HG03520 (cell line): ENCODE measurements around the gene ZGLP1.

Experiments
- ATAC-seq: cut with Tn5 transposase; IDR thresholded peaks from one replicate; pipeline ENCODE4 v1.9.1; 2021; ENCODE audit warnings: mild to moderate bottlenecking, moderate library complexity; ENCODE audit not compliant: unreplicated experiment

ZGLP1 gene

DNA sequence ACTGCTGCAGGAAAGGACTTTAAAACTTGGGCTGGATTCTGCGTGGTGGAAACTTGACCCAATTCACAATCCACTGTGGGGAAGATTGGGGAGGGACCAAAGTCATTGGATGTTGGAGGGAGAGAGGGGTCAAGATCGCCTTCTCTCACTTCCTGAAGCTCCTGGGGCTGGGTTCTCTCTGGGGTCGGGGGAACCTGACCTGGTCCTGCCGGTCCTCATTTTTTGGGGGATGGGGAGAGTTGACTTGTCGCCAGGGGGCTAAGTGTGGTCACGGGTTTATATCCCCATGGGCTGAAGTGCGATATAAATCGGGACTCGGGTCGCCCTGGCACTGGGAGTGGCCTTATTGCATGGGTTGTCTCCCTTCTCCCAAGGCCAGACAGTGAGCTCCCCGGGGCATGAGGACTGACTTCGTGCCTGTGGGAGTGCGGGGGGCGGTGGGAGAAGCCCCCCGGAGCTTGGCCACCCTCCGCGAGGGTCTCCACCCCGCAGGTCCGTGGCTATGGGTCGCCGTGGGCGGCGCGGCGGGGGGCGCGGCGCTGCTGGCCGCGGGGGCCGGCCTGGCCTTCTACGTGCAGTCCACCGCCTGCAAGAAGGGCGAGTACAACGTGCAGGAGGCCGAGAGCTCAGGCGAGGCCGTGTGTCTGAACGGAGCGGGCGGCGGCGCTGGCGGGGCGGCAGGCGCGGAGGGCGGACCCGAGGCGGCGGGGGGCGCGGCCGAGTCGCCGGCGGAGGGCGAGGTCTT lies 13.6 kb downstream of the ZGLP1 start:
- no peak for ATAC-seq

DNA sequence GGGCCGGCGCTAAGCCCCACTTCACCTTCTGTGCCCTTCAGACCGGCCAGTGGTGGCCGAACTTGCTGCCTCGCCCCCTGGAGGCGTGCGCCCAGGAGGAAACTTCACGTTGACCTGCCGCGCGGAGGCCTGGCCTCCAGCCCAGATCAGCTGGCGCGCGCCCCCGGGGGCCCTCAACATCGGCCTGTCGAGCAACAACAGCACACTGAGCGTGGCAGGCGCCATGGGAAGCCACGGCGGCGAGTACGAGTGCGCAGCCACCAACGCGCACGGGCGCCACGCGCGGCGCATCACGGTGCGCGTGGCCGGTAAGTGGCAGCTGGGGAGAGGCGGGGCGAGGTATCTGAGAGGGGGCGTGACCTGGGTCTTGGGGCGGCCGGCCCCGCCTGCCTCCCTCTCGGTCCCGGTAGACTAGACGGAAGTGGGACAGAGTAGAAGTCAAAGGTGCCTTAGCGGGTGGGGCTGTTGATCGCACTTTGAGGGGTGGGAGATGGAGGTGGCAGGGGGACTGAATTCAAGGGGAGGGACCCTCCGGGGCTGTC lies 14.2 kb downstream of the ZGLP1 start:
- ATAC-seq: no peak

DNA sequence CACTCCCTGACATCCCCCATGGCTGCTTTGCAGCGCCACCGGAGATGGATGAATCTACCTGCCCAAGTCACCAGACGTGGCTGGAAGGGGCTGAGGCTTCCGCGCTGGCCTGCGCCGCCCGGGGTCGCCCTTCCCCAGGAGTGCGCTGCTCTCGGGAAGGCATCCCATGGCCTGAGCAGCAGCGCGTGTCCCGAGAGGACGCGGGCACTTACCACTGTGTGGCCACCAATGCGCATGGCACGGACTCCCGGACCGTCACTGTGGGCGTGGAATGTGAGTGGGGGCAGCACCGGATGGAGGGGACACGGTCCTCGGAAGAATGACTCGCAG lies 15.3 kb downstream of the ZGLP1 start:
- no peak for ATAC-seq

DNA sequence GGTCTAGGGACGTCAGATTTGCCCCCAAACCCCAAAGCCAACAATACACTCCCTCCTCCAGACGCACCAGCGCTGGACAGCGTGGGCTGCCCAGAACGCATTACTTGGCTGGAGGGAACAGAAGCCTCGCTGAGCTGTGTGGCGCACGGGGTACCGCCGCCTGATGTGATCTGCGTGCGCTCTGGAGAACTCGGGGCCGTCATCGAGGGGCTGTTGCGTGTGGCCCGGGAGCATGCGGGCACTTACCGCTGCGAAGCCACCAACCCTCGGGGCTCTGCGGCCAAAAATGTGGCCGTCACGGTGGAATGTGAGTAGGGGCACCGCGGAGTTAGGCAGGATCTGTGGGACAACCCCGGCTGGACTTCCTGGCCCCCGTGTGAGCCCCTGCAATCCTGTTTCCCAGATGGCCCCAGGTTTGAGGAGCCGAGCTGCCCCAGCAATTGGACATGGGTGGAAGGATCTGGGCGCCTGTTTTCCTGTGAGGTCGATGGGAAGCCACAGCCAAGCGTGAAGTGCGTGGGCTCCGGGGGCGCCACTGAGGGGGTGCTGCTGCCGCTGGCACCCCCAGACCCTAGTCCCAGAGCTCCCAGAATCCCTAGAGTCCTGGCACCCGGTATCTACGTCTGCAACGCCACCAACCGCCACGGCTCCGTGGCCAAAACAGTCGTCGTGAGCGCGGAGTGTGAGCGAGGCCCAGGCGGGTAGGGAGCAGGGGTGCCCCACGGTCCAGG lies 15.8 kb downstream of the ZGLP1 start:
- no peak for ATAC-seq

DNA sequence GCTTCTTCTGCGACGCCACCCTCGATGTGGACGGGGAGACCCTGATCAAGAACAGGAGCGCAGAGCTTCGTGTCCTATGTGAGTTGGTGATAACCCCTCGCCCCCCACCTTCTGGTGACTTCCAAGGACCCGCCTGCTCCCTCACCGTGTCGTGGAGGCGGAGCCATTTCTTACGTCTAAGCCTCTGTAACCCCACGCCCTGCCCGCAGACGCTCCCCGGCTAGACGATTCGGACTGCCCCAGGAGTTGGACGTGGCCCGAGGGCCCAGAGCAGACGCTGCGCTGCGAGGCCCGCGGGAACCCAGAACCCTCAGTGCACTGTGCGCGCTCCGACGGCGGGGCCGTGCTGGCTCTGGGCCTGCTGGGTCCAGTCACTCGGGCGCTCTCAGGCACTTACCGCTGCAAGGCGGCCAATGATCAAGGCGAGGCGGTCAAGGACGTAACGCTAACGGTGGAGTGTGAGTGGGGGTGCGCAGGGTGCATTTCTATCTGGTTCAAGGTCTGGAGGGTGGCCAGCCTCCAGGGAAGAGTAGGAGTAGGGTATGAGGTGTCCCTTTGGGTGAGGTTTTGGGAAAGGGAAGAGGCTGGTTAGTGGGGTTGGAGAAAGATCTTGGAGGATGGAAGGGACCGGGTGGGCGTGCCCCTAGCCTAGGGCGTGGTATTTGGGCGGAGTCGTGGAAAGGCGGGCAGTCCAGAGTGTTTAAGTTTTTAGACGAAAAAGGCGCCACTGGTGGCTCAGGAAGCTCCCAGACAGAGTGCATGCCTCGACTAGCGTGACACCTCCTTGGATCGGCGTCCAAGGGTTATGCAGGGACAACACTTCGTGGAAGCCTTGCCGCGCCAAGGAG lies 16.6 kb downstream of the ZGLP1 start:
- ATAC-seq: no peak

DNA sequence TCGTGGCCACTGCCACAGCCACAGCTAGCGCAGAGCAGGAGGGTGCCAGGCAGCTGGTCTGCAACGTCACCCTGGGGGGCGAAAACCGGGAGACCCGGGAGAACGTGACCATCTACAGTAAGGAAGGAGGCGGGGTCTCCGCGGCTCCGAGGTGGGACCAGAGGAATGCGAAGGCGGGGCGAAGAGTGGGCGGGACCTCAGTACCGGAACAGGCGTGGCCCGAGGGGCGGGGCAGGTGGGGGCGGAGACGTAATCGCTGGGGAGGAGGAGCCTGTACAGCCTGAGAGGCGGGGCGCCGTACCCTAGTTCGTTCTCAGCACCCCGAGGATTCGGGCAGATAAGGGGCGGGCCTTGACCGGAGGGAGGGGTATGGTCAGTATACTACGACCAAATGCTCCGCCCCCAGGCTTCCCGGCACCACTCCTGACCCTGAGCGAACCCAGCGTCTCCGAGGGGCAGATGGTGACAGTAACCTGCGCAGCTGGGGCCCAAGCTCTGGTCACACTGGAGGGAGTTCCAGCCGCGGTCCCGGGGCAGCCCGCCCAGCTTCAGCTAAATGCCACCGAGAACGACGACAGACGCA lies 17.3 kb downstream of the ZGLP1 start:
- ATAC-seq: no peak

DNA sequence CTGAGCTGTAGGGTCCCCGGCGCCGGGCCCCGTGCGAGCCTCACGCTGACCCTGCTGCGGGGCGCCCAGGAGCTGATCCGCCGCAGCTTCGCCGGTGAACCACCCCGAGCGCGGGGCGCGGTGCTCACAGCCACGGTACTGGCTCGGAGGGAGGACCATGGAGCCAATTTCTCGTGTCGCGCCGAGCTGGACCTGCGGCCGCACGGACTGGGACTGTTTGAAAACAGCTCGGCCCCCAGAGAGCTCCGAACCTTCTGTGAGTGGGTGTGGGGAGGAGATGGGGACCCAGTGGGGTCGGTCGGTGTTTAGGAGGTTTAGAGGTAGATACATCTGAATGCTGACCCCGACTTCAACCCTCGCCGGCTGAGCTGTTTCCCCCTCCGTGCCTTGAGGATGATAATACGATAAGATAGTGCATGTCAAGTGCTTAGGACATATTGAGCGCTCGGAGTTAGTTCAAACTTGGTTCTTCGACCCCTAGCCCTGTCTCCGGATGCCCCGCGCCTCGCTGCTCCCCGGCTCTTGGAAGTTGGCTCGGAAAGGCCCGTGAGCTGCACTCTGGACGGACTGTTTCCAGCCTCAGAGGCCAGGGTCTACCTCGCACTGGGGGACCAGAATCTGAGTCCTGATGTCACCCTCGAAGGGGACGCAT lies 17.9 kb downstream of the ZGLP1 start:
- no peak for ATAC-seq

DNA sequence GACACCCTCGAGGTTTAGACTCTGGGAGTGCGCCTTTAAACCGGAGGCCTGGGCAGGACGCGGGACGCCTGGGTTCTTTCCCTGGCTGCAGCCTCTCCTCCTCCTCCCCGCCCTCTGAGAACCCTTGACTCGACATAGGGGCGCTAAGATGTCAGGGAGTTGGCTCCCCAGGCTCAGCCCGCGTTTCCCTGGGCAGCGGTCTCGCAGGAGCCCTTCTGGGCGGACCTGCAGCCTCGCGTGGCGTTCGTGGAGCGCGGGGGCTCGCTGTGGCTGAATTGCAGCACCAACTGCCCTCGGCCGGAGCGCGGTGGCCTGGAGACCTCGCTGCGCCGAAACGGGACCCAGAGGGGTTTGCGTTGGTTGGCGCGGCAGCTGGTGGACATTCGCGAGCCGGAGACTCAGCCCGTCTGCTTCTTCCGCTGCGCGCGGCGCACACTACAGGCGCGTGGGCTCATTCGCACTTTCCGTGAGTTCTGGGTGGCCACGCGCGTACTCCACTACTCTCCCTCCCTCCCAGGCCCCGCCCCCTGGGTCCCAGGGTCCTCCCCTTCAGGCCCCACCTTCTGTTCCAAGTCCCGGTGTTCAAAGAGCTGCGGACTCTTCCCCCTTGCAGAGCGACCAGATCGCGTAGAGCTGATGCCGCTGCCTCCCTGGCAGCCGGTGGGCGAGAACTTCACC lies 18.6 kb downstream of the ZGLP1 start:
- ATAC-seq: no peak

DNA sequence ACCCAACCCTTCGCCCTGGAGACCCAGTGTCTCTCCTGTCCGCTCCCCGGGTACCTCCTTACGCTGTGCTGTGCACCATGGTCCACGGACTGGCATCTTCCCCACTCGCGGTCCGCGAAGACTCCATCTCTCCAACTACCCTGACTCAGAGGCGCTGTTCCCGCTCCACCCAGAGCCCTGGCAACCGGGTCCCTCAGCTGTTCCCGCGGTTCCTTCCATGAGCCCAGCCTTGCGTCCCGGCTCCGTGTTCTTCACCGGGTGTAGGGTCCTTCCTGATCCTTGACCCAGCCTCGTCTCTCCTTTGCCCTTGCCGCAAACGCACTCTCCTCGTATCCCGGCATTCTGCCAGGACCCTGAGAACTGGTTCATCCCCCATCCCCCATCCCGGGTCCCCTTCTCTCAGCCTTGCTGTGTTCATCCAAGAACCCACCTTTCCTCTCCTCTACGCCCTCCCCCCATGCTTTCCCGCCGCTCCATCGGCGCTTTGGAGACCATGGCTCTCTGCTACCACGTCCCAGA lies 19.2 kb downstream of the ZGLP1 start:
- no peak for ATAC-seq

DNA sequence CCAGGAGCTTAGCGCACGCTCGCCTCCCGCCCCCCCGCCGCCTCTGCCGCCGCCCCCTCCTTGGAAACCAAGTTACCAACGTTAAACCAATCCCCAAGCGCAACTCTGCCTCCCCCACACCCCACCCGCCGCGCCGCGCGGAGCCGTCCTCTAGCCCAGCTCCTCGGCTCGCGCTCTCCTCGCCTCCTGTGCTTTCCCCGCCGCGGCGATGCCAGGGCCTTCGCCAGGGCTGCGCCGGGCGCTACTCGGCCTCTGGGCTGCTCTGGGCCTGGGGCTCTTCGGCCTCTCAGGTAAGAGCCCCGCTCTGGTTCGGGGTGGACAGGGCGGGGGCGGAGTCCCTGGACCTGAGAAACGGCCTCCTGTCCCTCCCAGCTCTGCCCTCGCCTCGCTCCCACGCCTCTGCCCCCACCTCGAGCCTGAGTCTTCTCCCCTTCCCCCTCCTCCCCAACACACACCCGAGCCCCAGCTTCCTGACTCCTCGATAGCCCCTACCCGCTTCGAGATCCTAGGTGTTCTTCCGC lies 19.7 kb downstream of the ZGLP1 start, which contains the start of gene ICAM5:
Gene ICAM5, plus strand, starts transcription at position 117 of the 521 bp plus-strand sequence. Its CDS starts 92 bp downstream, at position 209.
- ATAC-seq: no peak

DNA sequence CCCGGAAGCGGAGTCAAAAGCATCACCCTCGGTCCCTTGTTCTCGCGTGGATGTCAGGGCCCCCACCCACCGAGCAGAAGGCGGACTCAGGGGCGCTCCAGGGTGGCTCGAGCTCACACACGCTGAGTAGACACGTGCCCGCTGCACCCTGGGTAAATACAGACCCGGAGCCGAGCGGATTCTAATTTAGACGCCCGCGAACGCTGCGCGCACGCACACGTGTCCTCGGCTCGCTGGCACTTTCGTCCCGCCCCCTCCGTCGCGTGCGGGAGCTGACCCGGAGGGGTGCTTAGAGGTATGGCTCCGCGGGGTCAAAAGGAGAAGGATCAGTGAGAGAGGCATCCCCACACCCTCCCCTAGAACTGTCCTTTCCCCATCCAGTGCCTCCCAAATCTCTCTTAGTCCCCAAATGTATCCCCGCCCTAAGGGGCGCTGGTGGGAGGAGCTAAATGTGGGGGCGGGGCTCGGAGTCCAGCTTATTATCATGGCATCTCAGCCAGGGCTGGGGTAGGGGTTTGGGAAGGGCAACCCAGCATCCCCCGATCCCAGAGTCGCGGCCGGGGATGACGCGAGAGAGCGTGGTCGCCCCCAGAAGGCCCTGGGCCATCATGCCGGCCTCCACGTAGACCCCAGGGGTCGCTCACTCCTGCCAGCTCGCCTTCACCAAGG lies 20.3 kb downstream of the ZGLP1 start:
- ATAC-seq: no peak

DNA sequence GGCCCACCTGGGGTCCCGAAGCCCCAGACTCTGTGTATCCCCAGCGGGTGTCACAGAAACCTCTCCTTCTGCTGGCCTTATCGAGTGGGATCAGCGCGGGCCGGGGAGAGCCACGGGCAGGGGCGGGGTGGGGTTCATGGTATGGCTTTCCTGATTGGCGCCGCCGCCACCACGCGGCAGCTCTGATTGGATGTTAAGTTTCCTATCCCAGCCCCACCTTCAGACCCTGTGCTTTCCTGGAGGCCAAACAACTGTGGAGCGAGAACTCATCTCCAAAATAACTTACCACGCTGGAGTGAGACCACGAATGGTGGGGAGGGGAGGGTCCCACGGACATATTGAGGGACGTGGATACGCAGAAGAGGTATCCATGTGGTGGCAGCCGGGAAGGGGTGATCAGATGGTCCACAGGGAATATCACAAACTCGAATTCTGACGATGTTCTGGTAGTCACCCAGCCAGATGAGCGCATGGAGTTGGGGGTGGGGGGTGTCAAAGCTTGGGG lies 20.9 kb downstream of the ZGLP1 start:
- no peak for ATAC-seq

DNA sequence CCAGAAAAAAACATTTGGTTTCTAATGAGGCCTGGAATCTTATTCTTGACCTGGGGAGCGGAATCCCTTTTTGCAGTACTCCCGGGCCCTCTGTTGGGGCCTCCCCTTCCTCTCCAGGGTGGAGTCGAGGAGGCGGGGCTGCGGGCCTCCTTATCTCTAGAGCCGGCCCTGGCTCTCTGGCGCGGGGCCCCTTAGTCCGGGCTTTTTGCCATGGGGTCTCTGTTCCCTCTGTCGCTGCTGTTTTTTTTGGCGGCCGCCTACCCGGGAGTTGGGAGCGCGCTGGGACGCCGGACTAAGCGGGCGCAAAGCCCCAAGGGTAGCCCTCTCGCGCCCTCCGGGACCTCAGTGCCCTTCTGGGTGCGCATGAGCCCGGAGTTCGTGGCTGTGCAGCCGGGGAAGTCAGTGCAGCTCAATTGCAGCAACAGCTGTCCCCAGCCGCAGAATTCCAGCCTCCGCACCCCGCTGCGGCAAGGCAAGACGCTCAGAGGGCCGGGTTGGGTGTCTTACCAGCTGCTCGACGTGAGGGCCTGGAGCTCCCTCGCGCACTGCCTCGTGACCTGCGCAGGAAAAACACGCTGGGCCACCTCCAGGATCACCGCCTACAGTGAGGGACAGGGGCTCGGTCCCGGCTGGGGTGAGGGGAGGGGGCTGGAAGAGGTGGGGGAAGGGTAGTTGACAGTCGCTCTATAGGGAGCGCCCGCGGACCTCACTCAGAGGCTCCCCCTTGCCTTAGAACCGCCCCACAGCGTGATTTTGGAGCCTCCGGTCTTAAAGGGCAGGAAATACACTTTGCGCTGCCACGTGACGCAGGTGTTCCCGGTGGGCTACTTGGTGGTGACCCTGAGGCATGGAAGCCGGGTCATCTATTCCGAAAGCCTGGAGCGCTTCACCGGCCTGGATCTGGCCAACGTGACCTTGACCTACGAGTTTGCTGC lies 22.5 kb downstream of the ZGLP1 start, which contains the start of gene ICAM4:
Gene ICAM4, plus strand, starts transcription at position 153 of the 935 bp plus-strand sequence. Its CDS starts 58 bp downstream, at position 211.
- no peak for ATAC-seq

DNA sequence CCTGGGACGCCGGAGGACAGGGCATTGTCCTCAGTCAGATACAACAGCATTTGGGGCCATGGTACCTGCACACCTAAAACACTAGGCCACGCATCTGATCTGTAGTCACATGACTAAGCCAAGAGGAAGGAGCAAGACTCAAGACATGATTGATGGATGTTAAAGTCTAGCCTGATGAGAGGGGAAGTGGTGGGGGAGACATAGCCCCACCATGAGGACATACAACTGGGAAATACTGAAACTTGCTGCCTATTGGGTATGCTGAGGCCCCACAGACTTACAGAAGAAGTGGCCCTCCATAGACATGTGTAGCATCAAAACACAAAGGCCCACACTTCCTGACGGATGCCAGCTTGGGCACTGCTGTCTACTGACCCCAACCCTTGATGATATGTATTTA lies 24.2 kb downstream of the ZGLP1 start:
- ATAC-seq: no peak

DNA sequence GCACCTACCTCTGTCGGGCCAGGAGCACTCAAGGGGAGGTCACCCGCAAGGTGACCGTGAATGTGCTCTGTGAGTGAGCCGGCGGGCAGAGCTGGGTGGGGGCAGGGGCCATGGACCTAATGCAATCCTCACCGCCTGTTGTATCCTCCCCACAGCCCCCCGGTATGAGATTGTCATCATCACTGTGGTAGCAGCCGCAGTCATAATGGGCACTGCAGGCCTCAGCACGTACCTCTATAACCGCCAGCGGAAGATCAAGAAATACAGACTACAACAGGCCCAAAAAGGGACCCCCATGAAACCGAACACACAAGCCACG lies 24.7 kb downstream of the ZGLP1 start:
- no peak for ATAC-seq

DNA sequence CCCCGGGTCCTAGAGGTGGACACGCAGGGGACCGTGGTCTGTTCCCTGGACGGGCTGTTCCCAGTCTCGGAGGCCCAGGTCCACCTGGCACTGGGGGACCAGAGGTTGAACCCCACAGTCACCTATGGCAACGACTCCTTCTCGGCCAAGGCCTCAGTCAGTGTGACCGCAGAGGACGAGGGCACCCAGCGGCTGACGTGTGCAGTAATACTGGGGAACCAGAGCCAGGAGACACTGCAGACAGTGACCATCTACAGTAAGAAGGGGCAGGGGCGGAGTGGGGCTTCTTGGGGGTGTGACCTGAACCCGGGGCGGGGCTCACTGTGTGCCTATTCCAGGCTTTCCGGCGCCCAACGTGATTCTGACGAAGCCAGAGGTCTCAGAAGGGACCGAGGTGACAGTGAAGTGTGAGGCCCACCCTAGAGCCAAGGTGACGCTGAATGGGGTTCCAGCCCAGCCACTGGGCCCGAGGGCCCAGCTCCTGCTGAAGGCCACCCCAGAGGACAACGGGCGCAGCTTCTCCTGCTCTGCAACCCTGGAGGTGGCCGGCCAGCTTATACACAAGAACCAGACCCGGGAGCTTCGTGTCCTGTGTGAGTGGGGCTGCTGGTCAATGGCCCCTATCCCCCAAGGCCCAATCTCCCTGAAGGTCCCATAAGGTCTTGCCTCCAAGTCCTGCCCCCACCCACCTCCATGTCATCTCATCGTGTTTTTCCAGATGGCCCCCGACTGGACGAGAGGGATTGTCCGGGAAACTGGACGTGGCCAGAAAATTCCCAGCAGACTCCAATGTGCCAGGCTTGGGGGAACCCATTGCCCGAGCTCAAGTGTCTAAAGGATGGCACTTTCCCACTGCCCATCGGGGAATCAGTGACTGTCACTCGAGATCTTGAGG lies 25.3 kb downstream of the ZGLP1 start:
- ATAC-seq: no peak
